ENCODE measurements around the gene XXYLT1. TPM values are rescaled to one million over a fixed set of nuclear protein-coding genes. Genes with fewer than 3 reads are reported as not detected.

XXYLT1 gene
- polyA plus RNA-seq, 3 donors from 2014 or later: 5.3 to 15.7 (median 5.6) TPM

- Mint-ChIP-seq H3K4me3 (no peak overlapping the region), H3K27me3 (ENCODE audit: low read depth in 3 of 3) (peaks cover 0 to 1% (median 1%) of the 10 kb centered on the region in 3 donors), H3K36me3 (peaks cover 0 to 8% (median 0%) of the 10 kb centered on the region in 3 donors), H3K4me1 (peaks cover 15 to 19% of the 10 kb centered on the region in 2 donors), H3K27ac (no peak overlapping the region), H3K9me3 (no peaks in the 10 kb centered on the region)
- DNase-seq: no peak
Observed at GRCh38 chr3:195209847-195210265, 61.1 kb downstream of the XXYLT1 start.

GRCh38 chr3:195209083-195209846 lies 61.7 kb downstream of the XXYLT1 start:
- H3K9me3 Mint-ChIP-seq: no peaks in the 10 kb centered on the region

GRCh38 chr3:195208631-195209030 lies 62.3 kb downstream of the XXYLT1 start:
- Mint-ChIP-seq H3K27me3 (ENCODE audit: low read depth in 3 of 3) (peaks cover 8 to 10% (median 9%) of the 10 kb centered on the region in 3 donors), H3K36me3 (peaks cover 0 to 8% (median 0%) of the 10 kb centered on the region in 3 donors), H3K4me3 (no peak overlapping the region), H3K4me1 (peaks cover 27 to 31% of the 10 kb centered on the region in 2 donors), H3K27ac (peak overlapping the region in 2 of 6 donors; percentile 28 to 79), H3K9me3 (no peaks in the 10 kb centered on the region)
- no peak for DNase-seq

More at GRCh38 chr3:195209083-195209846, 61.7 kb downstream of the XXYLT1 start:
- no peak overlapping the region for H3K27ac Mint-ChIP-seq
- no peak for DNase-seq
- H3K4me3 Mint-ChIP-seq: no peak overlapping the region
- peaks cover 0 to 8% (median 0%) of the 10 kb centered on the region in 3 donors for H3K36me3 Mint-ChIP-seq
- H3K27me3 Mint-ChIP-seq (ENCODE audit: low read depth in 3 of 3): peaks cover 4 to 6% (median 5%) of the 10 kb centered on the region in 3 donors
- H3K4me1 Mint-ChIP-seq: peaks cover 21 to 24% of the 10 kb centered on the region in 2 donors

- H3K27ac Mint-ChIP-seq: peak overlapping the region in 2 of 6 donors; percentile 28 to 79
- H3K4me1 Mint-ChIP-seq: peaks cover 32 to 35% of the 10 kb centered on the region in 2 donors
- peaks cover 8 to 10% (median 10%) of the 10 kb centered on the region in 3 donors for H3K27me3 Mint-ChIP-seq (ENCODE audit: low read depth in 3 of 3)
- no peak overlapping the region for H3K4me3 Mint-ChIP-seq
- no peak for DNase-seq
- no peaks in the 10 kb centered on the region for H3K9me3 Mint-ChIP-seq
- peaks cover 0 to 8% (median 0%) of the 10 kb centered on the region in 3 donors for H3K36me3 Mint-ChIP-seq
Observed at GRCh38 chr3:195208183-195208582, 62.8 kb downstream of the XXYLT1 start.

GRCh38 chr3:195207731-195208130 lies 63.2 kb downstream of the XXYLT1 start:
- H3K27me3 Mint-ChIP-seq (ENCODE audit: low read depth in 3 of 3): peaks cover 7 to 10% (median 10%) of the 10 kb centered on the region in 3 donors
- peak overlapping the region in 1 of 6 donors; percentile 48 for H3K27ac Mint-ChIP-seq
- H3K9me3 Mint-ChIP-seq: no peaks in the 10 kb centered on the region
- no peak overlapping the region for H3K4me3 Mint-ChIP-seq
- H3K36me3 Mint-ChIP-seq: peaks cover 0 to 5% (median 0%) of the 10 kb centered on the region in 3 donors
- DNase-seq: no peak
- H3K4me1 Mint-ChIP-seq: peaks cover 32 to 34% of the 10 kb centered on the region in 2 donors

GRCh38 chr3:195207056-195207455 lies 63.9 kb downstream of the XXYLT1 start:
- Mint-ChIP-seq H3K9me3 (no peaks in the 10 kb centered on the region), H3K4me3 (no peak overlapping the region), H3K4me1 (peaks cover 29 to 30% of the 10 kb centered on the region in 2 donors), H3K27me3 (ENCODE audit: low read depth in 3 of 3) (peaks cover 6 to 10% (median 10%) of the 10 kb centered on the region in 3 donors), H3K27ac (no peak overlapping the region), H3K36me3 (peaks cover 0 to 4% (median 0%) of the 10 kb centered on the region in 3 donors)
- DNase-seq: no peak

- Mint-ChIP-seq H3K4me3 (peak overlapping the region; percentile 76 to 90 (median 84)), H3K27ac (peak overlapping the region; percentile 81 to 95 (median 94)), H3K4me1 (peaks cover 30 to 36% of the 10 kb centered on the region in 2 donors), H3K27me3 (ENCODE audit: low read depth in 3 of 3) (peaks cover 6 to 10% (median 10%) of the 10 kb centered on the region in 3 donors), H3K9me3 (no peaks in the 10 kb centered on the region), H3K36me3 (peaks cover 0 to 4% (median 0%) of the 10 kb centered on the region in 3 donors)
- peak; percentile 58 to 61 (median 61) for DNase-seq
Observed at GRCh38 chr3:195204360-195205163, 66.4 kb downstream of the XXYLT1 start.

- Mint-ChIP-seq H3K27ac (peak overlapping the region; percentile 81 to 95 (median 94)), H3K36me3 (peaks cover 0 to 4% (median 0%) of the 10 kb centered on the region in 3 donors)
Observed at GRCh38 chr3:195203606-195204005, 67.4 kb downstream of the XXYLT1 start.

GRCh38 chr3:195201295-195201694 lies 69.7 kb downstream of the XXYLT1 start:
- peaks cover 6 to 10% (median 9%) of the 10 kb centered on the region in 3 donors for H3K27me3 Mint-ChIP-seq (ENCODE audit: low read depth in 3 of 3)
- H3K4me3 Mint-ChIP-seq: no peak overlapping the region
- no peaks in the 10 kb centered on the region for H3K9me3 Mint-ChIP-seq
- peaks cover 35 to 42% of the 10 kb centered on the region in 2 donors for H3K4me1 Mint-ChIP-seq
- peak overlapping the region in 2 of 6 donors; percentile 44 to 74 for H3K27ac Mint-ChIP-seq
- no peaks in the 10 kb centered on the region for H3K36me3 Mint-ChIP-seq
- DNase-seq: no peak

More at GRCh38 chr3:195203606-195204005, 67.4 kb downstream of the XXYLT1 start:
- peak overlapping the region; percentile 76 to 90 (median 84) for H3K4me3 Mint-ChIP-seq
- DNase-seq: peak; percentile 57 to 62 (median 59)
- peaks cover 31 to 36% of the 10 kb centered on the region in 2 donors for H3K4me1 Mint-ChIP-seq
- H3K9me3 Mint-ChIP-seq: no peaks in the 10 kb centered on the region
- peaks cover 6 to 10% (median 9%) of the 10 kb centered on the region in 3 donors for H3K27me3 Mint-ChIP-seq (ENCODE audit: low read depth in 3 of 3)

GRCh38 chr3:195200010-195200822 lies 70.7 kb downstream of the XXYLT1 start:
- Mint-ChIP-seq H3K27me3 (ENCODE audit: low read depth in 3 of 3) (peaks cover 6 to 10% (median 9%) of the 10 kb centered on the region in 3 donors), H3K27ac (peak overlapping the region in 2 of 6 donors; percentile 25 to 66), H3K36me3 (no peaks in the 10 kb centered on the region), H3K9me3 (no peaks in the 10 kb centered on the region), H3K4me1 (peaks cover 31 to 39% of the 10 kb centered on the region in 2 donors), H3K4me3 (no peak overlapping the region)
- DNase-seq: no peak

GRCh38 chr3:195198426-195199346 lies 72.3 kb downstream of the XXYLT1 start:
- no peak overlapping the region for H3K4me3 Mint-ChIP-seq
- no peak for DNase-seq
- H3K27ac Mint-ChIP-seq: no peak overlapping the region
- H3K27me3 Mint-ChIP-seq (ENCODE audit: low read depth in 3 of 3): peaks cover 0 to 1% (median 0%) of the 10 kb centered on the region in 3 donors
- H3K4me1 Mint-ChIP-seq: peaks cover 22 to 34% of the 10 kb centered on the region in 2 donors
- no peaks in the 10 kb centered on the region for H3K36me3 Mint-ChIP-seq
- no peaks in the 10 kb centered on the region for H3K9me3 Mint-ChIP-seq

- Mint-ChIP-seq H3K27ac (peak overlapping the region in 1 of 6 donors; percentile 26), H3K4me3 (no peak overlapping the region), H3K27me3 (ENCODE audit: low read depth in 3 of 3) (no peaks in the 10 kb centered on the region), H3K4me1 (peaks cover 15 to 26% of the 10 kb centered on the region in 2 donors), H3K9me3 (no peaks in the 10 kb centered on the region), H3K36me3 (no peaks in the 10 kb centered on the region)
- no peak for DNase-seq
Observed at GRCh38 chr3:195197765-195198425, 73.1 kb downstream of the XXYLT1 start.
